HG02938 (cell line): ENCODE measurements around the gene FCGBP.
"Not testable (repeated sequence)": the region's sequence is repeated elsewhere in the genome, so short reads cannot be mapped to it uniquely, and the experiment has no call there.

Experiments
- ATAC-seq: cut with Tn5 transposase; IDR thresholded peaks from one replicate; pipeline ENCODE4 v1.9.1; 2021; ENCODE audit warnings: mild to moderate bottlenecking, moderate library complexity; ENCODE audit not compliant: unreplicated experiment

The FCGBP gene

DNA sequence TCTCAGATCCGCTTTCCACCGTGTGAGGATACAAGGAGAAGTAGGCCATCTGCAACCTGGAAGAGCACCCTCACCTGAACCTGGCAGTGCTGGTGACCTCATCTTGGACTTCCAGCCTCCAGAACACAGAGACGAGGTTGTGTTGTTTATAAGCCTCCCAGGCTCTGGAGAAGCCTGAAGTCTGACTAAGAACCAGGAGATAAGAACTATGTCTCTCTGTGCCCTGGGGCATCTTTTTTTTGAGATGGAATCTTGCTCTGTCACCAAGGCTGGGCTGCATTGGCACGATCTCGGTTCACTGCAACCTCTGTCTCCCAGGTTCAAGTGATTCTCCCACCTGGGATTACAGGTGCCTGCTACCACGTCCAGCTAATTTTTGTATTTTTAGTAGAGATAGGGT, 14.5 kb downstream of the FCGBP start:
- ATAC-seq, result no peak

- ATAC-seq, result no peak
Observed at GRCh38 chr19:39918183-39918651, 16.2 kb downstream of the FCGBP start.

- no peak for ATAC-seq
Observed at GRCh38 chr19:39917561-39918182, 16.8 kb downstream of the FCGBP start.

DNA sequence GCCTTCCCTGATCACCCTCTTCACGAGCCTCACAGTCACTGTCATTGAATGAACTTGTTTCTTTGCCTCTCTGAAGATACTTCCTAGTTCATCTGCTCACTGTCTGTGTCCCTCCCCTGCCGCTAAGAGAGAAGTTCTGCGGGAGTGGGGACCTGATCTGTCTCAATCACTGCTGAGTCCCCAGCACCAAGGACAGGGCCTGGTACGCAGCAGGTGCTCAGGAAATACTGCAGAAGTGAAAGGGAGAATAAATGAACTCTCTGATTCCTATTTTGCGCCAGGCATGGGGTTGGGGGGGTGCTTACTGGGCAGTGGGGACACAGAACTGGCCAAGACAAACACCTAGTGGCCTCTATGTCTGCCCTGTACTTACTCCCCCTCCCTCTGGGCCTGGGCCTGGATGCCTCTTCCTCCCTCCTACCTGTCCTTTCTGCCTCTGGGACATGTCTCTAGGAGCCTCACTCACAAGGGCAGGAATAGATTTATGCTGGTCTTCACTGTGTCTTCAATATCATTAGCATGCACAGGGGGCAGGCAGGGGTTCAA, 17.5 kb downstream of the FCGBP start:
- ATAC-seq, result no peak

- no peak for ATAC-seq
Observed at GRCh38 chr19:39916236-39916635, 18.2 kb downstream of the FCGBP start.

DNA sequence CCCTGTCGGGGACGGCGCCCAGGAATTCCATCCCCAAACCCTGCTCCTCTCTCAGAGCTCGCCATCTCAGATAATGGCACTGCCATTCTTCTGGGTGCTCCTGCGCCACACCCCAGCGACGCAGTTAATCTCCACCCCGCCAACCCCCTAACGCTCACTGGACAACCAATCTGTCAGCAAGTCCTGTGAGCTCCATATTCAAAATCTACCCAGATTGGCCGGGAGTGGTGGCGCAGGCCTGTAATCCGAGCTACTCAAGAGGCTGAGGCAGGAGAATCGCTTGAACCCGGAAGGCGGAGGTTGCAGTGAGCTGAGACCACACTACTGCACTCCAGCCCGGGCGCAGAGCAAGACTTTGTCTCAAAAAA, 18.6 kb downstream of the FCGBP start:
- ATAC-seq, result no peak

DNA sequence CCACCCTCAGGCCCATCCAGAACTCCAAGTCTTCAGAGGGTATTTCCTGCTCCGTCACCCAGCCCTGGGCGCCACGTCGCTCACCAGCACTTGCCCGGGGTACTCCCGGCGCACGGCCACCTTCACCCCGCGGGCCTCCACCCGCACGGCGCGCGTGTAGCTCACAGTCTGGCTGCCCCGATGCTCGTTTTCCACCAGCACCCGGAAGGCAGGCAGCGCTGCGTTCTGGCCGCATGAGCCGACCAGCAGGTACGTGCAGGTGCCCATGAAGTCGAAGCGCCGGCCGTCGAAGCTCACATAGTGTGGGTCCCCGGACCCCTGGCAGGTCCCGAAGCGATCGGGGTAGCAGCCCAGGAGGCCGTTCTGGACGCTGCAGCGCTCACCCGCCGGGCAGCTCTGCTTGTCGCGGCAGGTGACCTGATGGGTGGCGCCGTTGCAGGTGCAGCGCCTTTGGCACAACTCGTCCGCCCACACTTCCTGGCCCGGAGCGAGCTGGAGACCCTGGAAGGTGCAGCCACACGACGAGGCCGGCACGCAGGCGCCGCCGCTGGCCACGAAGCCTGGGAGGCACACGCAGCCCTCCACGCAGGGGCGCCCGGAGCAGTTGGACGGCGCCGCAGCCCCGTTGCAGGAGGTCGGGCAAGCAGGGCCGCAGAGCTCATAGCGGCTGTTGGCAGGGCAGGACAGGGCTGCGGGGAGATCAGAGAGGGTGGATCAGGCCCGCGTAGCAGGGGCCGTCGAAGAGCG, 19.2 kb downstream of the FCGBP start:
- ATAC-seq, result no peak

- no peak for ATAC-seq
Observed at GRCh38 chr19:39913682-39914333, 20.6 kb downstream of the FCGBP start.

DNA sequence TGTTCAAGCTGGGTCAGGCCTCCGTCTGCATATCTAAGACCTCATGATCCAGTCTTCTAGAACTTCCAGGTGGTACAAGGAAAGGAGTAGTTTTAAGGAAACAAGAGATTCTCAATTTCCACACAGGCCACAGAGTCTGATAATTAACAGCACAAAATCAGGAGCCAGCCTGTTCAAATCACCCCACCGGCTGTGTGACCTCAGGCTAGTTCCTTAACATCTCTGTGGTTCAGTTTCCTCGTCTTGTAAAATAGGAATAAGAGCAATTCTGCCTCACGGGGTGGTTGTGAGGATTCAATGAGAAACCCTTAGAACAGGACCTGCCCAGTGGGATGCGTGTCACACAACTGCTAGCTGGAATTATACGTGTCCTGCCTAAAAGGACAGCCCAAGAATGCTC, 25.6 kb downstream of the FCGBP start:
- ATAC-seq, result no peak

DNA sequence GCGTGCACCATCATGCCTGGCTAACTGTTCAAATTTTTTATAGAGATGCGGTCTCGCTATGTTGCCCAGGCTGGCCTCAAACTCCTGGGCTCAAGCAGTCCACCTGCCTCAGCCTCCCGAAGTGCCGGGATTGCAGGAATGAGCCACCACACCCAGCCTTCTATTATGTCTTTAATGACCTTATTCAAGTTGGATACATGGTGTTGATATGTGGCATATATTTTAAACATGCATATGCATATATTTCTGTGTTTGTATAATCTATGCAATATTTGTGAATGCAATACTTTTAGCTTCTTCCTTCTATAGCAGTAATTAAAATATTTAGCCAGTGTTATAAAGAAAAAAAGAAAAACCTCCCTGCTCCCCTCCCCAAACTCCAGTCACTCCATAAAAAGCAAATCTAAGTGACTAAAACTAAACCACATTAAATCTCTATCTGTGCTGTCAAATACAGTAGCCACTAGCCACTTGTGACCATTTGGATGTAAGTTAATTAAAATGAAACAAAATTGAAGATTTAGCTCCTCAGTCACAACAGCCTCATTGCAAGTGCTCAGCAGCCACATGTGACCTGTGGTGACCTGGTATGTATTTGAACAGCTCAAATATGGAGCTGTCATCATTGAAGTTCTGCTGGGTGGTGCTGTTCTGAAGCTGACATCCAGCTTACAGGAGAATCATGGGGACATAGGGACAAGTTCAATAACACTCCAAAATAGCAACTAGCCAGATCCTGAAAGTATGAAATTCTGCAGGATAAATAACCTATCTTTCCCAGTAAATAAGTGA, 27.4 kb downstream of the FCGBP start:
- no peak for ATAC-seq

- no peak for ATAC-seq
Observed at GRCh38 chr19:39906283-39906682, 28.2 kb downstream of the FCGBP start.

DNA sequence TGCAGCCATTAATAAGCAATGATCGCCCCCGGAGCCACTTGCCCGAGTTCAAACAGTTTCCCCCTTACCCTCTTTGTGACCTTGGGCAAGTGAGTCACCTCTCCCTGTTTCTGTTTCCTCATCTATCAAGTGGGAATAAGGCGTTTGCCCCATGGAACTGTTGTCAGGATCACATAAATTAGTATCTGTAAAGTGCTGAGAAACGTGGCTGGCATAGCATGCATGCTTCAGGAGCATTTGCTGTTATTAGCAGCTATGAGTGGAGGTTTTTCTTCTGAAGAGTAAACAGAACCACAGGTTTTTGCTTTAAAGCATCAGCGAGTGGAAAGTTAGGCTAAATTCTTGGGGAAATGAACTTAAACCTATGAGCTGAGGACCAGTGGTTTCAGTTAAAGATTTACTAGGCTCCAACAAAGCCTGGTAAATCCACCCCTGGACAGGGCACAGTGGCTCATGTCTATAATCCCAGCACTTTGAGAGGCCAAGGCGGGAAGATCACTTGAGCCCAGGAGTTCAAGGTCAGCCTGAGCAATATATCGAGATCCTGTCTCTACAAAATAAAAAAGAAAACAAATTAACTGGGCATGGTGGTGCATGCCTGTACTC, 30.8 kb downstream of the FCGBP start:
- not testable (repeated sequence) for ATAC-seq

- not testable (repeated sequence) for ATAC-seq
Observed at GRCh38 chr19:39902326-39902725, 32.1 kb downstream of the FCGBP start.

GRCh38 chr19:39901681-39902080, 32.8 kb downstream of the FCGBP start:
- not testable (repeated sequence) for ATAC-seq

GRCh38 chr19:39898858-39899257, 35.6 kb downstream of the FCGBP start:
- not testable (repeated sequence) for ATAC-seq

GRCh38 chr19:39897511-39898245, 36.8 kb downstream of the FCGBP start:
- not testable (repeated sequence) for ATAC-seq

GRCh38 chr19:39895096-39895495, 39.3 kb downstream of the FCGBP start:
- ATAC-seq, result not testable (repeated sequence)

DNA sequence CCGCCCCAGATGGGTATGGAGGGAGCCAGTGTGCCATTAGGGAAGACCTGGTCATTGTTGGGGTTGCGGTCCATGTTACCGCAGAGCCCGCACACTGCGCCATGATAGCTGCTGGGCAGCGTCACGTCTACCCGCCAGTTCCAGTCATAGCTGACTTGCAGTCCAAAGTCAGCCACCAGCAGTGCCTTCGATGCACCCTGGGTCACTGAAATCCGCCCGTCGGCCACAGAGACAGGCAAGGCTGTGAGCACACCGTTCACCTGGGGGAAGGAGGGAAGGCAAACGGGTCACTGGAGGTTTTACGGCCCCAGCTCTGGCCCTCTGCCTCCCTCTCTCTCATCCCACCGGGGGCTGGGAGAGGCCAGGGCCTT, 40.2 kb downstream of the FCGBP start:
- ATAC-seq, result not testable (repeated sequence)

DNA sequence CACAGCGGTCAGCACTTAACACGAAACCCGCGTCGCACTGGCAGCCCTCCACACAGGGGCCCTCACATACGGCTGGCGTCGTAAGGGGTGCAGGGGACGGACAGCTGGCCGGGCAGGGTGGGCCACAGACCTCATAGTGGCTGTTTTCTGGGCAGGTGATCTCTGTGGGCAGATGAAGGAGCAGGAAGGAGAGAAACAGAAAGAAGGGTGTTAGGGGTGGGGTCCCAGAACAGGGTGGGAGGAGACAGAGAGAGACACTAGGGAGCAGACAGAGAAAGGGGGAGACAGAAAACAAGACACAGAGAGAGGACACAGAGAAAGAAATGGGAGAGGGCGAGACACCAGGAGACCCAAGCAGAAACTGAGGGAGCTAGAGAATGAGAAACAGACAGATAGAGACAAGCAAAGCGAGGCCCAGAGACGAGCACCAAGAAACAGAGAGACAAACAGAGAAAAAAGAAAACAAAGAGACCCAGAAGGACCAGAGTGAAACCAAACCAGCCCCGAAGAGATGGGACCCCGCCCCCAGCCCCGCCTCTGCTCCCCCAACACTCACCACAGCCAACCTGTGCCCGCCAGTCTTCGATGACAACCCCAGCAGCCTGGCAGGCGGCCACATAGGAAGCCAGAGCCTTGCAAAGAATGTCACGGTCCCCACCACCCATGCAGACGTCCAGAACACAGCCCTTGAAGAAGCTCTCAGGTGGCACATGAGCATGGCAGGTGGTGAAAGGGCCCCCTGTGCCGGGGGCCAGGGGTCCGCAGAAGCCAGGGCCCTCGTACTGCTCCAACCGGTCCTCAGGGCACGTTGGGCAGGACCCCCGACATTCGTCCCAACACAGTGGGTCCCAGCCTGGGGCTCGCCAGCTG, 40.8 kb downstream of the FCGBP start:
- ATAC-seq, result not testable (repeated sequence)
